Thyroid gland (tissue), 4 donors: ENCODE results near the gene S100A7A. TPM values are rescaled to one million over a fixed set of nuclear protein-coding genes. Genes with fewer than 3 reads are reported as not detected.

Source experiments
- DNase-seq, 2 donors: peaks; one replicate each; pipeline ENCODE4 v3.0.0-alpha.2; 2019
- H3K27ac ChIP-seq, 3 donors: fragments of 200-600 bp; sonication (generic); 1 replicate in 2 of 3; 2 replicates in 1 of 3; pipeline ENCODE4 v1.5.1; 2016 to 2019; ENCODE audit warnings: mild to moderate bottlenecking in 1 of 3, moderate library complexity in 1 of 3
- H3K27me3 ChIP-seq: fragments of 200-600 bp; sonication (generic); one replicate; pipeline ENCODE4 v1.5.1; 2019
- H3K36me3 ChIP-seq, 2 donors: fragments of 200-600 bp; sonication (generic); one replicate each; pipeline ENCODE4 v1.5.1; 2016 to 2019
- H3K4me1 ChIP-seq, 2 donors: fragments of 200-600 bp; sonication (generic); one replicate each; pipeline ENCODE4 v1.5.1; 2017 to 2019
- H3K4me3 ChIP-seq, 3 donors: fragments of 200-600 bp; sonication (generic); replicated peaks in 1 of 3; 1 replicate in 2 of 3; 2 replicates in 1 of 3; pipeline ENCODE4 v1.5.1; 2016; ENCODE audit warnings: mild to moderate bottlenecking in 1 of 3
- H3K9me3 ChIP-seq: fragments of 200-600 bp; sonication (generic); one replicate; pipeline ENCODE4 v1.5.1; 2017
- CTCF ChIP-seq, 6 experiments: fragments of 200-600 bp in 3 of 6; fragments of 450-650 bp in 3 of 6; sonication (generic) in 3 of 6; IDR thresholded peaks; one replicate each; pipeline ENCODE4 v1.5.1; 2016 to 2019; ENCODE audit warnings: antibody characterized with exemption in 6 of 6, mild to moderate bottlenecking in 2 of 6, inconsistent platforms in 1 of 6, moderate library complexity in 1 of 6
- POLR2A ChIP-seq, 2 donors: fragments of 450-650 bp; IDR thresholded peaks; one replicate each; pipeline ENCODE4 v1.6.1; 2017; ENCODE audit warnings: antibody characterized with exemption in 2 of 2, mild to moderate bottlenecking in 2 of 2, moderate library complexity in 1 of 2
- WGBS, 2 donors: methylation state at CpG; one replicate each; pipeline ENCODE4 v1.1.5; 2017; 5-methylcytosine and 5-hydroxymethylcytosine counted together
- intact Hi-C: fragments of 100-400 bp; cut with DNase I; formaldehyde crosslinking; loops from one replicate; pipeline ENCODE4 v1.15.1; 2023
- total RNA-seq, 4 donors: library from RNA; depleted of rRNA; stranded (reverse); fragments of >200 nt; gene quantifications; one replicate each; pipeline ENCODE4 v1.2.3, GENCODE V29; 2016

The S100A7A gene
- total RNA-seq, 4 donors from 2014 or later: not detected

- TF ChIP-seq POLR2A (IDR thresholded peaks at IDR 0.05): no peak
- TF ChIP-seq CTCF (IDR thresholded peaks at IDR 0.05): no peak
- no peaks in the 10 kb centered on the region for H3K9me3 ChIP-seq
- intact Hi-C loops: no loop called here
- no peak overlapping the region for H3K27ac ChIP-seq
- H3K36me3 ChIP-seq: no peaks in the 10 kb centered on the region
- no peak for DNase-seq
- H3K27me3 ChIP-seq: no peaks in the 10 kb centered on the region
- H3K4me3 ChIP-seq: no peak overlapping the region
- H3K4me1 ChIP-seq: no peaks in the 10 kb centered on the region
- 59 to 90% methylated on average over 2 to 3 of the region's 3 CpGs for WGBS, 2 donors
Observed at GRCh38 chr1:153430561-153430960, 14.2 kb downstream of the S100A7A start.

- DNase-seq: no peak
- H3K9me3 ChIP-seq: no peaks in the 10 kb centered on the region
- no peak overlapping the region for H3K27ac ChIP-seq
- TF ChIP-seq POLR2A (IDR thresholded peaks at IDR 0.05): no peak
- TF ChIP-seq CTCF (IDR thresholded peaks at IDR 0.05): no peak
- no peaks in the 10 kb centered on the region for H3K36me3 ChIP-seq
- H3K4me1 ChIP-seq: no peaks in the 10 kb centered on the region
- intact Hi-C loops: no loop called here
- no peak overlapping the region for H3K4me3 ChIP-seq
- no peaks in the 10 kb centered on the region for H3K27me3 ChIP-seq
- 85% methylated on average over 17 of the region's 17 CpGs for WGBS, 2 donors
Observed at GRCh38 chr1:153431002-153431401, 14.7 kb downstream of the S100A7A start.

- Histone ChIP-seq H3K27me3 (no peaks in the 10 kb centered on the region), H3K27ac (no peak overlapping the region), H3K4me1 (no peaks in the 10 kb centered on the region), H3K36me3 (no peaks in the 10 kb centered on the region), H3K4me3 (no peak overlapping the region), H3K9me3 (no peaks in the 10 kb centered on the region)
- intact Hi-C loops: no loop called here
- no peak for TF ChIP-seq CTCF (IDR thresholded peaks at IDR 0.05)
- no peak for TF ChIP-seq POLR2A (IDR thresholded peaks at IDR 0.05)
- WGBS, 2 donors: 82 to 85% methylated on average over 3 of the region's 3 CpGs
- no peak for DNase-seq
Observed at GRCh38 chr1:153431427-153431826, 15.1 kb downstream of the S100A7A start.

- H3K27ac ChIP-seq: no peak overlapping the region
- 59 to 73% methylated on average over 4 of the region's 4 CpGs for WGBS, 2 donors
- intact Hi-C loops: no loop called here
- TF ChIP-seq POLR2A (IDR thresholded peaks at IDR 0.05) (no peak), CTCF (IDR thresholded peaks at IDR 0.05) (no peak)
- no peaks in the 10 kb centered on the region for H3K4me1 ChIP-seq
- no peaks in the 10 kb centered on the region for H3K36me3 ChIP-seq
- no peak for DNase-seq
- no peaks in the 10 kb centered on the region for H3K9me3 ChIP-seq
- H3K4me3 ChIP-seq: no peak overlapping the region
- H3K27me3 ChIP-seq: no peaks in the 10 kb centered on the region
Observed at GRCh38 chr1:153431928-153432327, 15.6 kb downstream of the S100A7A start.

- intact Hi-C loops: no loop called here
- Histone ChIP-seq H3K4me1 (no peaks in the 10 kb centered on the region), H3K9me3 (no peaks in the 10 kb centered on the region), H3K27me3 (no peaks in the 10 kb centered on the region), H3K36me3 (no peaks in the 10 kb centered on the region), H3K4me3 (no peak overlapping the region), H3K27ac (no peak overlapping the region)
- 73 to 74% methylated on average over 9 of the region's 9 CpGs for WGBS, 2 donors
- TF ChIP-seq CTCF (IDR thresholded peaks at IDR 0.05): no peak
- no peak for TF ChIP-seq POLR2A (IDR thresholded peaks at IDR 0.05)
- DNase-seq: no peak
Observed at GRCh38 chr1:153432874-153433681, 16.8 kb downstream of the S100A7A start.
